ENCODE data around the gene TMSB4X. TPM values are rescaled to one million over a fixed set of nuclear protein-coding genes. Genes with fewer than 3 reads are reported as not detected.

Gene TMSB4X
- total RNA-seq, 1 donor from 2014 or later, result 4,388 TPM

DNA sequence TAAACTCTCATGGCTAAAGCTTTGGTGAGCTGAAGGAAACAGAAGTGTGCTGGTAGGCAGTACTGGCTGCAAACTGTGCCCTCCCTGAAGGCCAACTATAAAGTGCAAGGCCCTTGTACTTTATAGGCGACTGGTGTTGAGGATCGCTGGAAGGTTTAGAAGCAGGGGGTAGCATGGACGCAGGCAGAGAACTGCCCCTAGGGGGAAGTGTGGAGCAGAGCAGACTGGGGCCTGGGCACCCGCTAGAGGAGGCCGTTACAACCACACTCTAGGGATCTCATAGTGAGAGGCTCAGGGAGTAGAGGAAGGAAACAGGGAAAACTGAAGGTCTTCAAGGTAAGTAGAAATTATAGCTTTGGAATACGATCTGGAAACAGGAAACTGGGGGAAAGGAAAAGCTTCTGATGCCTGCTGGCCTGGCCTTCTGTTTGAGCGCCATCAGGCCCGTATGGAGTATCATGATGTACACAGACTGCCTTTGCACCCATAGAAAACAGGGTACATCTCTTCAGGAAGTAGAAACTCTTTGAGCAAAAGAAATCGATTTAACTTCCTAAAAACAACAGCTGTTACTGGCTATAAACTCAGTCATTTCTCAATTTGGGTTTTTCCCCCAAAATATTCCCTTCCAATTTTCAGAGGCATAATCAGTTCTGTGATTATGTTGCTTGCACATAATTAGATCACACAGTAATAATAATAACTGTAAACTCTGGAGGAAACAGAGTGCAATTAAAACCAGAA is 23.9 kb upstream of the TMSB4X start:
- no peaks in the 10 kb centered on the region for H3K27me3 ChIP-seq (ENCODE audit: insufficient read depth, low read length)
- peaks cover 40% of the 10 kb centered on the region for H3K4me1 Mint-ChIP-seq (ENCODE audit: low read depth, unreplicated experiment)
- FAIRE-seq (peak; percentile 13), DNase-seq (ENCODE audit: low read depth) (no peak)
- no peak for TF ChIP-seq EZH2 (IDR thresholded peaks at IDR 0.05; ENCODE audit: insufficient read depth, low read length)
- TF ChIP-seq, protein P1, sequence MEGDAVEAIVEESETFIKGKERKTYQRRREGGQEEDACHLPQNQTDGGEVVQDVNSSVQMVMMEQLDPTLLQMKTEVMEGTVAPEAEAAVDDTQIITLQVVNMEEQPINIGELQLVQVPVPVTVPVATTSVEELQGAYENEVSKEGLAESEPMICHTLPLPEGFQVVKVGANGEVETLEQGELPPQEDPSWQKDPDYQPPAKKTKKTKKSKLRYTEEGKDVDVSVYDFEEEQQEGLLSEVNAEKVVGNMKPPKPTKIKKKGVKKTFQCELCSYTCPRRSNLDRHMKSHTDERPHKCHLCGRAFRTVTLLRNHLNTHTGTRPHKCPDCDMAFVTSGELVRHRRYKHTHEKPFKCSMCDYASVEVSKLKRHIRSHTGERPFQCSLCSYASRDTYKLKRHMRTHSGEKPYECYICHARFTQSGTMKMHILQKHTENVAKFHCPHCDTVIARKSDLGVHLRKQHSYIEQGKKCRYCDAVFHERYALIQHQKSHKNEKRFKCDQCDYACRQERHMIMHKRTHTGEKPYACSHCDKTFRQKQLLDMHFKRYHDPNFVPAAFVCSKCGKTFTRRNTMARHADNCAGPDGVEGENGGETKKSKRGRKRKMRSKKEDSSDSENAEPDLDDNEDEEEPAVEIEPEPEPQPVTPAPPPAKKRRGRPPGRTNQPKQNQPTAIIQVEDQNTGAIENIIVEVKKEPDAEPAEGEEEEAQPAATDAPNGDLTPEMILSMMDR (IDR thresholded peaks at IDR 0.05; ENCODE audit: insufficient read depth, low read depth, low read length), result no peak
- H2AFZ ChIP-seq (ENCODE audit: low read depth, low read length), result peak overlapping the region; percentile 72
- no peaks in the 10 kb centered on the region for H3K27me3 Mint-ChIP-seq (ENCODE audit: low read depth, unreplicated experiment)
- H3K79me2 ChIP-seq (ENCODE audit: insufficient read depth, low read length), result no peaks in the 10 kb centered on the region
- H3K4me3 ChIP-seq (ENCODE audit: insufficient read depth, low read depth, low read length), result no peak overlapping the region
- peak overlapping the region; percentile 89 for H3K27ac Mint-ChIP-seq (ENCODE audit: unreplicated experiment)
- H3K9me3 Mint-ChIP-seq (ENCODE audit: unreplicated experiment), result no peaks in the 10 kb centered on the region
- no peaks in the 10 kb centered on the region for H4K20me1 ChIP-seq (ENCODE audit: insufficient read depth, low read length)
- peak overlapping the region; percentile 77 for H3K27ac ChIP-seq (ENCODE audit: low read depth, low read length)
- H3K4me3 Mint-ChIP-seq (ENCODE audit: unreplicated experiment), result peak overlapping the region; percentile 68
- no peaks in the 10 kb centered on the region for H3K9me3 ChIP-seq (ENCODE audit: insufficient read depth, low read depth, low read length)
- no peak overlapping the region for H3K4me2 ChIP-seq (ENCODE audit: low read length)
- no peaks in the 10 kb centered on the region for H3K36me3 ChIP-seq (ENCODE audit: insufficient read depth, low read length)
- peaks cover 24% of the 10 kb centered on the region for H3K4me1 ChIP-seq (ENCODE audit: insufficient read depth, low read length)
- no peak overlapping the region for H3K9ac ChIP-seq (ENCODE audit: low read length)
- no peaks in the 10 kb centered on the region for H3K36me3 Mint-ChIP-seq (ENCODE audit: low read depth, unreplicated experiment)

DNA sequence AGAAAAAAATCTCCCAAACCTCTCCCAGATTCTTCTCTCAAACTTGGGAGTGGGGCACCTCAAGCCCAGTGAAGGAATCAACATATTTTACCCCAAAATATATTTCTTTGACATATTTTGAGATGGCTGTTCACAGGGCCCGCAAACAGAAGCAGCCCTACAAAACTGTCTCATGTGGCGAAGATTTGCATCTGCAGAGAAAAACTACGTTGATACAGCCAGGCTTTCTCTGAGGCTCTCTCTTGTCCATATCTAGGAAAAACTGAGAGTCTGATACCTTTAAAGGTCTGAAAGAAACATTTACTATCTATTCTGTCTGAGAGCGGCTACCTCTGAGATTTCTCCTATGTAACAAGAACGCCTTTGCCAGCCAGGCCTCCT is 23.3 kb upstream of the TMSB4X start:
- Histone ChIP-seq H4K20me1 (ENCODE audit: insufficient read depth, low read length) (no peaks in the 10 kb centered on the region), H3K9ac (ENCODE audit: low read length) (no peak overlapping the region), H3K27ac (ENCODE audit: low read depth, low read length) (no peak overlapping the region), H3K4me2 (ENCODE audit: low read length) (no peak overlapping the region), H3K9me3 (ENCODE audit: insufficient read depth, low read depth, low read length) (no peaks in the 10 kb centered on the region), H3K27me3 (ENCODE audit: insufficient read depth, low read length) (no peaks in the 10 kb centered on the region), H3K36me3 (ENCODE audit: insufficient read depth, low read length) (no peaks in the 10 kb centered on the region), H2AFZ (ENCODE audit: low read depth, low read length) (no peak overlapping the region), H3K4me3 (ENCODE audit: insufficient read depth, low read depth, low read length) (no peak overlapping the region), H3K4me1 (ENCODE audit: insufficient read depth, low read length) (peaks cover 30% of the 10 kb centered on the region), H3K79me2 (ENCODE audit: insufficient read depth, low read length) (no peaks in the 10 kb centered on the region)
- Mint-ChIP-seq H3K4me3 (ENCODE audit: unreplicated experiment) (no peak overlapping the region), H3K27me3 (ENCODE audit: low read depth, unreplicated experiment) (no peaks in the 10 kb centered on the region), H3K4me1 (ENCODE audit: low read depth, unreplicated experiment) (peaks cover 40% of the 10 kb centered on the region), H3K27ac (ENCODE audit: unreplicated experiment) (no peak overlapping the region), H3K9me3 (ENCODE audit: unreplicated experiment) (no peaks in the 10 kb centered on the region), H3K36me3 (ENCODE audit: low read depth, unreplicated experiment) (no peaks in the 10 kb centered on the region)
- TF ChIP-seq, protein P1 (IDR thresholded peaks at IDR 0.05; ENCODE audit: insufficient read depth, low read depth, low read length), result no peak
- no peak for TF ChIP-seq EZH2 (IDR thresholded peaks at IDR 0.05; ENCODE audit: insufficient read depth, low read length)
- DNase-seq (ENCODE audit: low read depth) (no peak), FAIRE-seq (peak; percentile 17)

DNA sequence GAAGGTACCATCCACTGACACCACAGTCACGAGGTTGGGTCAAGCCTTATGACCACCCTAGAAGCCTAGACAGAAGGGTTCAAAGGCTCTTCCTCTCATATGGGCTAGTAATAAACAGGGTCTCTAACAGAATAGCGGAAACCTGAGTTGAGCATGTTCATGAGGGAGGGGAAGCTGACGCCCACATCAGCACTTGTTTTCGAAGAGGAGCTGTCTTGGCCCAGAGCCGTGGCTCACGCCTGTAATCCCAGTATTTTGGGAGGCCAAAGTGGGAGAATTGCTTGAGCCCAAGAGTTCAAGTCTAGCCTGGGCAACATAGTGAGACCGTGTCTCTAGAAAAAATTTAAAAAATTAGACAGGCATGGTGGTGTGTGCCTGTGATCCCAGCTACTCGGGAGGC is 21.5 kb upstream of the TMSB4X start:
- Histone ChIP-seq H3K4me3 (ENCODE audit: insufficient read depth, low read depth, low read length) (no peak overlapping the region), H3K9me3 (ENCODE audit: insufficient read depth, low read depth, low read length) (no peaks in the 10 kb centered on the region), H3K9ac (ENCODE audit: low read length) (no peak overlapping the region), H3K36me3 (ENCODE audit: insufficient read depth, low read length) (no peaks in the 10 kb centered on the region), H2AFZ (ENCODE audit: low read depth, low read length) (no peak overlapping the region), H3K79me2 (ENCODE audit: insufficient read depth, low read length) (no peaks in the 10 kb centered on the region), H3K27ac (ENCODE audit: low read depth, low read length) (no peak overlapping the region), H3K4me2 (ENCODE audit: low read length) (no peak overlapping the region), H4K20me1 (ENCODE audit: insufficient read depth, low read length) (no peaks in the 10 kb centered on the region), H3K27me3 (ENCODE audit: insufficient read depth, low read length) (no peaks in the 10 kb centered on the region), H3K4me1 (ENCODE audit: insufficient read depth, low read length) (peaks cover 28% of the 10 kb centered on the region)
- H3K4me1 Mint-ChIP-seq (ENCODE audit: low read depth, unreplicated experiment), result peaks cover 37% of the 10 kb centered on the region
- H3K27me3 Mint-ChIP-seq (ENCODE audit: low read depth, unreplicated experiment), result no peaks in the 10 kb centered on the region
- TF ChIP-seq, protein P1 (IDR thresholded peaks at IDR 0.05; ENCODE audit: insufficient read depth, low read depth, low read length), result no peak
- no peak for TF ChIP-seq EZH2 (IDR thresholded peaks at IDR 0.05; ENCODE audit: insufficient read depth, low read length)
- no peak overlapping the region for H3K27ac Mint-ChIP-seq (ENCODE audit: unreplicated experiment)
- no peak for FAIRE-seq
- no peaks in the 10 kb centered on the region for H3K36me3 Mint-ChIP-seq (ENCODE audit: low read depth, unreplicated experiment)
- no peak overlapping the region for H3K4me3 Mint-ChIP-seq (ENCODE audit: unreplicated experiment)
- no peaks in the 10 kb centered on the region for H3K9me3 Mint-ChIP-seq (ENCODE audit: unreplicated experiment)
- DNase-seq (ENCODE audit: low read depth), result no peak

All from astrocyte (in vitro differentiated cells and primary cell).